Dendritic cell treated with granulocyte-macrophage colony-stimulating factor and Interleukin-4, amounts not matched to agents 40 ng/mL and 50 ng/mL, for 4 days (primary cell): ENCODE data around the gene TXNRD3.

Experiments
- H3K27ac Mint-ChIP-seq: one replicate; pipeline ENCODE4 v1.8.0; 2022; ENCODE audit warnings: mild to moderate bottlenecking, mixed read lengths
- H3K27me3 Mint-ChIP-seq: one replicate; pipeline ENCODE4 v1.8.0; 2022; ENCODE audit warnings: mild to moderate bottlenecking, mixed read lengths
- H3K36me3 Mint-ChIP-seq: one replicate; pipeline ENCODE4 v1.8.0; 2022; ENCODE audit warnings: low read depth, mixed read lengths
- H3K4me1 Mint-ChIP-seq: one replicate; pipeline ENCODE4 v1.8.0; 2022; ENCODE audit warnings: low read depth, mixed read lengths
- H3K4me3 Mint-ChIP-seq: one replicate; pipeline ENCODE4 v1.8.0; 2022; ENCODE audit warnings: mild to moderate bottlenecking, moderate library complexity, mixed read lengths
- H3K9me3 Mint-ChIP-seq: one replicate; pipeline ENCODE4 v1.8.0; 2022; ENCODE audit warnings: mixed read lengths
- intact Hi-C: fragments of 100-400 bp; cut with micrococcal nuclease; formaldehyde crosslinking; loops from one replicate; pipeline ENCODE4 v1.15.0; 2022

TXNRD3 gene

DNA sequence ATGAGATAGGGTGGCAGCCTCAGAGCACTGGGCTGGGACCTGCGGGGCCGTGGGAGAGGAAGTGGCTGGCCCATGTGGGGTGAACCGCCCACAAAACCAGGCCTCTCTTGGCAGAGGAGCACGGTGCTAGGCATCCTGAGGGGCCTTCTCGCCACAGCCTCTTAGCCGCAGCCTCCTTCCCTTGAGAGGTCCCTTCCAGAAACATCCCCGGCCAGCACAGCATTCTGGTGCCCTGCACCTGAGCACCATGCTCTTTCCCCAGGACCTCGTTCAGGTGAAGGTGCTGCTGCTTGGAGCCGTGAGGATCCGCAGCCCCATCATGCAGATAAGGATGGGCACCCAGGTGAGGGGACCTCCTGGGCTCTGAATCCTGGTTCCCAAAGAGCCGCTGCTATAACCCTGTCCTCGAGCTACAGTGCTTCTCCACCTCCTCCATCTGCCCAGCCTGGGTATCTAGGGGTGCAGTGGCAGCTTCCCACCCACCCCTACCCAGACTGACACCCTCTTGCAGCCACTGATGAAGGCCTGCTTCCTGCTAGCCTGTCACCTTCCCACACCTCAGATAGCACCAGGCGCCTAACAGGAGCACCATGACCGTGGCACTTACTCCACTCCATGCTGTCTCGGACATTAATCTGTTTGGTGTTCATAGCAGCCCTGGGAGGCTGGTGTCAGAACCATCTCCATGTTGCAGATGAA, 11.2 kb upstream of the TXNRD3 start:
- H3K27ac Mint-ChIP-seq: no peak overlapping the region
- no peak overlapping the region for H3K4me3 Mint-ChIP-seq
- intact Hi-C loops: no loop called here
- peaks cover 17% of the 10 kb centered on the region for H3K27me3 Mint-ChIP-seq
- H3K4me1 Mint-ChIP-seq: peaks cover 6% of the 10 kb centered on the region
- H3K9me3 Mint-ChIP-seq: no peaks in the 10 kb centered on the region
- H3K36me3 Mint-ChIP-seq: no peaks in the 10 kb centered on the region

DNA sequence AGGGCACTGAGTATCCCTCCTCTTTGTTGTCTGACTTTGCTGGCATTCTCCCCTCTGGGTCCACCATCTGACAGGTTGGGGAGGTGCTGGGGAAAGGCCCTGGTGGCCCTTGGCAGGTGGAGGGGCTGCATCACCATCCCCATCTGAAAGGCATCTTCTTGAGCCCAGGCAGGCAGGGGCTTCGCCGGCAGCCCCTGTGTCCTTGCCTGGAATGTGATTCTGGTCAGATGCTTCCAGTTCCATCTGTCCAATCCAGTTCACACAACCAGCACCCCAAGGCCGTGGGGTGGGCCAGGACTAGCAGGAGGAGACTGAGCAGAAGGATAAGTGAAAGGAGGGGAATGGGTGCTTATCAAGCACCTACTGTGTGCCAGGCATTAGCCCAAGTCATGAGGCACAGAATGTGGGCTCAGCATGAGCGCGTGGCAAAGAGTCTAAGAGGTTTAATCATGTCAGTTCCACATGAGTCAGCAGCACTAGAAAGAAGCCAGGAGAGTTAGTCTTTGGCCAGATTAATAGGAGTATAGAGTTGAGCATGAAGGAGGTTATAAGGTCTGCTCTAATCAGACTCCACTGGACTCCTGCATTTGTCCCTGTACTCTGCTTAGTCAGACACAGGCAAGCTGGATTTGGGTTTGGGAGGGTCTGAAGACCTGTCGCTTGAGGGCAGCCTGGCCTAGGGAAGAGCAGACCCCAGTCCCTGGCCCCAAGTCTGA, 10.5 kb upstream of the TXNRD3 start:
- H3K36me3 Mint-ChIP-seq: no peaks in the 10 kb centered on the region
- no peak overlapping the region for H3K4me3 Mint-ChIP-seq
- no peaks in the 10 kb centered on the region for H3K9me3 Mint-ChIP-seq
- peaks cover 21% of the 10 kb centered on the region for H3K27me3 Mint-ChIP-seq
- H3K27ac Mint-ChIP-seq: no peak overlapping the region
- intact Hi-C loops: no loop called here
- no peaks in the 10 kb centered on the region for H3K4me1 Mint-ChIP-seq

DNA sequence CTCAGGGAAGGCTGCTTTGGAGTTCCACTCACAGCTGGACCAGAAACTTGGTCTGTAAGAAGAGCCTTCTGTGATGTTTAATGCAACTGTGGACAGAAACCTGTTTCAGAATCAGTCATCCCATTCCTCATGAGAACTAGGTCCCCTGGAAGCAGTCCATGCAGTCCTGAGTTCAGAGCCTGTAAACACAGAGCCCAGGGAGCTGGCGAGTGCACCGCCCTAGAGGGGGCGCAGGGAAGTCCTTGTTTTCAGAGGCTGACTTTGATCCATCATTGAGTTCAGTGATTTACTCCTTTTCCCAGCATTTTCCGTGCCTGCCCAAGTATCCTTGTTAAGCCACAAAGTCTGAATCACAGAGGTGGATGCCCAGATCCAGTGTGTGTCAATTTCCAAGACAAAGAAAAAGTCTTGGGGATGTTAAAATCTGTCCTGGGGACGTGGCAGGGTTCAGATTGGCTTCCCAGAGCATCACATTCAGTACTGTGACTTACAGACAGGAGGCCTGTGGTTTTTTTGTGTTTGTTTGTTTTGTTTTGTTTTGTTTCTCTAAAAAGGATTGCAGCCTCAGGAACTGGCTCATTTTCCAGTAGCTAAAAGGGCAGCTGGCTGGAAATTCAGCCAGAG, 9.8 kb upstream of the TXNRD3 start:
- Mint-ChIP-seq H3K9me3 (no peaks in the 10 kb centered on the region), H3K27me3 (peaks cover 27% of the 10 kb centered on the region), H3K36me3 (no peaks in the 10 kb centered on the region), H3K4me3 (no peak overlapping the region), H3K27ac (no peak overlapping the region), H3K4me1 (no peaks in the 10 kb centered on the region)
- intact Hi-C loops: no loop called here

DNA sequence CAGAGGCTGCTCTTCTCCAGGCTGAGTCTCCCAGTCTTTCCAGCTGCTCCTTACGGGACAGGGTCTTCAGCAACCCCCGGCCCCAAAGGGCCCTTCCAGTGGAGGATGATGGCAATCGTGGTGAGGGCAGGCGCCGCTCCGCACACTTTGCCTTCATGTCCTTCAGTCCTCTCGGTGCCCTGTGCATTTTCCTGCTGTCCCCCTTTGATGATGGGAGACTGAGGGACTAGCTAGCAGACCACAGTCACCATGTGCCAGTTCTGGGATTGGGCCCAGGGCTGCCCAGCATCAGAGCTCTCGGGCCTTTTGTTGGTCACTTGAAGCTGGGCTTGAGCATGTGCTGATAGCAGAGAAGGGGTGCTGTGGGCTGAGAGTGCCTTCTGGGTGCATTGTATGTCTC, 8.8 kb upstream of the TXNRD3 start:
- Mint-ChIP-seq H3K27me3 (peaks cover 29% of the 10 kb centered on the region), H3K4me3 (no peak overlapping the region), H3K4me1 (no peaks in the 10 kb centered on the region), H3K9me3 (peaks cover under 1% of the 10 kb centered on the region), H3K36me3 (no peaks in the 10 kb centered on the region), H3K27ac (no peak overlapping the region)
- intact Hi-C loops: no loop called here

DNA sequence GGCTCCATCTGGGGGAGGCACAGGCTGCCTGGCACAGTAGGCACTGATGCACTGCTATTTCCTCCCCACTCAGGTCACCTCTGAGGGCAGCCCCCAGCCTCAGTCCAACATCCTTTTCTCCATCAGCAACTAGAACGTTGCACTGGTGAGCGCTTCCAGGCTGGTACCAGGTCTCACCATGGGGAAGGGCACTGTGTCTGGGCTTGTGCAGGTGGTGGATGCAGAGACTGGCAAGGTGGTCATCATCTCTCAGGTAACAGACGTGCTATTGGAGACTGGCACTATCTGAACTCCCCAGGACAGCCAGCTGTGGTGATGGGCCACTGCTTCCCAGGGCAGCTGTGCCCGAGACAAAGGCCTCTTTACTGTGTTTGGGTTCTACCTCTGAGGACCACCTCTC, 8.3 kb upstream of the TXNRD3 start:
- Mint-ChIP-seq H3K36me3 (no peaks in the 10 kb centered on the region), H3K27me3 (peaks cover 30% of the 10 kb centered on the region), H3K27ac (no peak overlapping the region), H3K4me1 (no peaks in the 10 kb centered on the region), H3K9me3 (peaks cover 5% of the 10 kb centered on the region), H3K4me3 (no peak overlapping the region)
- intact Hi-C loops: no loop called here

GRCh38 chr3:126661532-126662364, 6.8 kb upstream of the TXNRD3 start:
- no peak overlapping the region for H3K27ac Mint-ChIP-seq
- H3K9me3 Mint-ChIP-seq: peaks cover 10% of the 10 kb centered on the region
- intact Hi-C loops: no loop called here
- peaks cover 35% of the 10 kb centered on the region for H3K27me3 Mint-ChIP-seq
- no peak overlapping the region for H3K4me3 Mint-ChIP-seq
- no peaks in the 10 kb centered on the region for H3K36me3 Mint-ChIP-seq
- H3K4me1 Mint-ChIP-seq: no peaks in the 10 kb centered on the region

DNA sequence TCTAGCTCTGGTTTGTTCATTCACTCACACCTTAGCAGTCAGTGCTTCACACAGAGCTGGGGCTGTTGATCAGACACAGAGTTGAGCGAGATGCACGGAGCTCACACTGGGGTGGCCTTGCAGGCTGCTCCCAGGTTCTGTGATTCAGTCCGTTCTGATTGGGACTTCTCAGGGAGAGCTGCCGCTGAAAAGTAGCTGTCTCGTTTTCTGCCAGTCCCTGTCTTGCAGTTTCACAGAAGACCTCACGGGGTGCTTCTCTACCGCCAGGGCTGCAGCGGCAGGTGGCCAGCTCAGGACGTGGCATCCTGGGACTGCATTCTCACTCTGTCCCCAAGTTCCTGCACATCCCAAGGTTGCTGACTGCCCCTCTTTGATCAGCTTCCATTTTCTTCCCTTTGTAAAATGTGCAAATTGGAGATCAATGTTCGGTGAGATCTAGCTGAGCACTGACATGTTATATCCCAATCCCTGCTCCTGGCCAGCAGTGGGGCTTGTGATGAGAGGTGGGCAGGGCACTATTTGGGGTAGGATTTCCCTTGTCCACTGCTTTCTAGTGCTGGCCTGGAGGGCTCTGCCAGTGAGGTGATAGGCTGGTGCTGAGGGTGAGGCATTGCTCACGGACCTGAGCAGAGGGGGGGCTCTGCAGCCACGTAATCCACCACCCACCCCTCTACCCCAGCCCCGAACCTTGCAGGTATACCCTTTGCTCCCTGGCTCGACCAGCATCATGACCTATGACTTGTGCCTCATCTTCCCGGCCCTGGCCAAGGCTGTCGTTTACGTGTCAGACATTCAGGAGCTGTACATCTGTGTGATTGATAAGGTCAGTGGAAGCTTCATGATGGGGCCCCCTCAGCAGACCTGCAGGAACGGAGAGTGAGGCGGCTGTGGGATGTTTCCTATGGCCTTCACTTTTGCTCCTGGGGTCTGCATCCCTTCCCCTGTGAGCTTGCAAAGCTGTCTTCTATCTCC, 5.3 kb upstream of the TXNRD3 start:
- H3K4me1 Mint-ChIP-seq: no peaks in the 10 kb centered on the region
- no peak overlapping the region for H3K4me3 Mint-ChIP-seq
- H3K27me3 Mint-ChIP-seq: peaks cover 42% of the 10 kb centered on the region
- H3K27ac Mint-ChIP-seq: no peak overlapping the region
- intact Hi-C loops: loop anchor here (5.0 kb wide), 1 partner anchor 138 kb away; the partner anchor contains the start of gene CHST13
- no peaks in the 10 kb centered on the region for H3K36me3 Mint-ChIP-seq
- H3K9me3 Mint-ChIP-seq: peaks cover 10% of the 10 kb centered on the region

DNA sequence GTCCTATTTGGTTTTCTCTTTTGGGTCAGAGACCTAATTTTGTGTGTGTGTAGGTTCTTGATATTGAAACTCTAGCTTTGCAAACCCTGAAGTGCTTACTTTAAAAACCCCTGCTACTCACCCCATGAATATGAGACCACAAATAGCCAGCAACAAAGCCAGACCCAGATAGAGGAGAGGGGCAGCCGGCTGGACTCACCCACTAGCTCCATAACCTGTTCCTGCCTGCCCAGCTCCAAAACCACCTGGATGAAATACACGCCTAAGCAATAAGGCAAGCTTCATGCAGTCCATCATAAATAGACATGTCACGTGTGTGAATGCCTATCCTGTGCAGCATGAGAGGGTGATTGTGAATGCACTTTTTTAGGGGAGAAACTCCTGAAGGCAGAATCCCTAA, 3.7 kb upstream of the TXNRD3 start:
- Mint-ChIP-seq H3K9me3 (peaks cover 10% of the 10 kb centered on the region), H3K27me3 (peaks cover 44% of the 10 kb centered on the region), H3K4me3 (no peak overlapping the region), H3K36me3 (no peaks in the 10 kb centered on the region), H3K4me1 (no peaks in the 10 kb centered on the region), H3K27ac (no peak overlapping the region)
- intact Hi-C loops: loop anchor here (5.0 kb wide), 1 partner anchor 136 kb away; the partner anchor contains the start of gene CHST13

DNA sequence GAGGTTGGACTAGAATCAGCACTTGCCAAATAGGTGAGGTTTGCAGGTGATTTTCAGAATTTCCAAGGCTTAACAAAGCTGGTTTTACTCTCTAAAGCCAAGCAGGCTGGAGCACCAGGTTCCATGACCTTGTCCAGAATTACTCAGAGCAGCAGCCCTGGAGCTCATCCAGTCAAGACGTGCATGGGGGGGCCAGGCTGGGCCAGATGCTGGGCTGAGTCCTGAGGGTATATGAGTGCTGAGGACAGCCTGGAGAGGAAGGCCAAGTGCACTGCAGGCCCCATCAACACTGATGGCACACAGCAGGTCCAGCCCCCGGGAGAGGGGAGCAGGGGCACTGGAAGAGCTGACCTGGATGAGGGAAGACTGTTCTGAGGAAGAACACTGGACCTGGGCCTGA, 3.0 kb upstream of the TXNRD3 start:
- H3K4me3 Mint-ChIP-seq: no peak overlapping the region
- H3K36me3 Mint-ChIP-seq: no peaks in the 10 kb centered on the region
- peaks cover 46% of the 10 kb centered on the region for H3K27me3 Mint-ChIP-seq
- H3K9me3 Mint-ChIP-seq: peaks cover 10% of the 10 kb centered on the region
- H3K27ac Mint-ChIP-seq: no peak overlapping the region
- intact Hi-C loops: loop anchor here (5.0 kb wide), 1 partner anchor 136 kb away; the partner anchor contains the start of gene CHST13
- peaks cover 7% of the 10 kb centered on the region for H3K4me1 Mint-ChIP-seq

- H3K27ac Mint-ChIP-seq: no peak overlapping the region
- H3K9me3 Mint-ChIP-seq: peaks cover 10% of the 10 kb centered on the region
- no peak overlapping the region for H3K4me3 Mint-ChIP-seq
- peaks cover 7% of the 10 kb centered on the region for H3K4me1 Mint-ChIP-seq
- no peaks in the 10 kb centered on the region for H3K36me3 Mint-ChIP-seq
- intact Hi-C loops: loop anchor here (5.0 kb wide), 1 partner anchor 134 kb away; the partner anchor contains the start of gene CHST13
- H3K27me3 Mint-ChIP-seq: peaks cover 36% of the 10 kb centered on the region
These were observed 1.6 kb upstream of the TXNRD3 start for GRCh38 chr3:126656371-126657134.

DNA sequence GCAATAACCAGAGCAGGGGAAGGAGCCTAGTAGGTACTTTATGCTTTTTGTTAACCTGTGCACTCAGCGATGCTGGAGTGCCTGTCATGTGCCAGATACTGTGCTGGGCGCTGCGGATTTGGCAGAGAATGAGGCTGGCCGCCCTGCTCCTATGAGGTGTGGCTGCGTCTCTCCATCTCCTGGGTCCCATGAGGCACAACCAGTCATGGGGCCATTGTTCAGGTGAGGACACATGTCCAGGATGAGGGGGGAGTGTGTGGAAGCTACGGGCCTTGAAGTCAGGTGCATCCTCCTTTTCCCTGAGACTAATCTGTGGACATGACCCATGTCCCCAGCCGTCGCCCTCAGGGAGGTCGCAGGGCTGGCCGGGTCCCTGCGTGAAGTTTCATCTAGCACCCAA, 963 bp upstream of the TXNRD3 start:
- intact Hi-C loops: loop anchor here (5.0 kb wide), 1 partner anchor 134 kb away; the partner anchor contains the start of gene CHST13
- Mint-ChIP-seq H3K4me3 (no peak overlapping the region), H3K27ac (no peak overlapping the region), H3K4me1 (peaks cover 7% of the 10 kb centered on the region), H3K27me3 (peaks cover 34% of the 10 kb centered on the region), H3K9me3 (peaks cover 10% of the 10 kb centered on the region), H3K36me3 (no peaks in the 10 kb centered on the region)

GRCh38 chr3:126649556-126650092, 5.3 kb downstream of the TXNRD3 start:
- Mint-ChIP-seq H3K4me3 (no peak overlapping the region), H3K36me3 (no peaks in the 10 kb centered on the region), H3K9me3 (no peaks in the 10 kb centered on the region), H3K27ac (no peak overlapping the region), H3K4me1 (peaks cover 12% of the 10 kb centered on the region), H3K27me3 (peaks cover 2% of the 10 kb centered on the region)
- intact Hi-C loops: no loop called here
